GM18526 (cell line): Measurements from ENCODE around the gene PTPRE.

Experiments
- POLR2A ChIP-seq: IDR thresholded peaks from 3 replicates; pipeline ENCODE4 v1.6.1; 2011; ENCODE audit not compliant: insufficient read length; ENCODE audit errors: extremely low read depth

The PTPRE gene

DNA sequence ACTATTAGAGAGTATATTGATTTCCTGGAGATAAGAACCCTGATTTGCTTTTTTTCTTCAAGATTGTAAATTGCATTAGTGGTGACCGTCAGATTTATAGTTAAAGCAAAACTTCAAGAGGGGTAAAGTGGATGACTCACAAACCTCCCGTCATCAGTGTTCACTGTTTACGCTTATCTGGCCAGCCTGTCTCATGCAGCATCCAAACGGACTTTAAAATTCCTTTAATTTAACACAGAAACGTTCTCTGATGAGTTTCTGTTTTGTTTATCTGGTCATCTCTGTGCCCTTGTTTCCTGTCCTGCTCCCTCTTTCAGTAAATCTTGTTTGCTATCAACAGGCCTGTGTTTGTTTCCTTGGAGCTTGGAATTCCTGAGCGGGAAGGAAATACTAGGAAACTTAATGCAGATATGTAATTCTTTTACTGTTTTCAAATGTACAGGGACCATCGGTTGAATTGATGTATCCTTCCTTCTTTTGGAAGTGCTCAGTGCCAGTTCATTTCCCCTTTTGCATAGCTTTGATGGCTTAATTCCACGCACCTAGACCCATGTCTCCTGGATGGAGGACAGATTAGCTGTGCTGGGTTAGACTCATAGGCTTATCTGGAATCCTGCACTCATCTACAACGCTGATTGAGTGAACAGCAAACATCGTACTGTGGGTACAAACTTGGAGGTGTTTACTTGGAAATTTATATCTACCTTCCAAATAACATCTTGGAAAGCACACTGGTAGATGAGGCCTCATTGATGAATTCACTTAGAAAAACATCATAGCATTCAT, 21.3 kb downstream of the PTPRE start:
- no peak for TF ChIP-seq POLR2A

DNA sequence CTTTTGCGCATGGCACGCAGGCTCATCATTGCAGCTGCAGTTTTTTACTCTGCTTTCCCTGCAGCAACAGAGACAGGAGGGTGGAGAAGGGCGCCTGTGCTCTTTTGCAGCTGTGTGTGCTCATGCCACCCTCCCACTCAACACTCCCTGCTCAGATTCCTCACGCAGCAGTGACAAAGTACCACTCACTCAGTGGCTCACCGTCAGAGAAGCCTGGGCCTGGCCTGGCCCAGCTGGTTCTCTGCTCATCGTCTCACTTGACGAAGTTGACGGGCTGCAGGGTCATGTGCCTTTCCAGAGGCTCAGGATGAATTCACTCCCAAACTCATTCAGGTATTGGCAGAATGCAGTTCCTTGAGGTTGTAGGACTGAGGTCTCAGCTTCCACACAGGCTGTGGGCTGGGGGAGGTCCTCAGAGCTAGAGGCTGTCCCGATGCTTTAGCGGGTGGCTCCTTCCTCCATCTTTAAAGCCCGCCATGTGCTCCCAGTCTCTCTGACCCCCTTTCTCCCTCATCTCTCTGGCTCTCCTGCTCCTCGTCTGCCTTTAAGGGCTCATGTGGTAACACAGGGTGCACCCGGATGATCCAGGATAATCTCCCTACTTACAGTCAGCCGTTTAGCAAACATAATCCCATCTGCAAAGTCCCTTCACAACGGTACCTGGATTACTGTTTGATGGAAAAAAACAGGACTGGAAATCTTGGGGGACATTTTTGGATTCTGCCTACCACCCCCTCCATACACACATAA, 25.8 kb downstream of the PTPRE start:
- no peak for TF ChIP-seq POLR2A

DNA sequence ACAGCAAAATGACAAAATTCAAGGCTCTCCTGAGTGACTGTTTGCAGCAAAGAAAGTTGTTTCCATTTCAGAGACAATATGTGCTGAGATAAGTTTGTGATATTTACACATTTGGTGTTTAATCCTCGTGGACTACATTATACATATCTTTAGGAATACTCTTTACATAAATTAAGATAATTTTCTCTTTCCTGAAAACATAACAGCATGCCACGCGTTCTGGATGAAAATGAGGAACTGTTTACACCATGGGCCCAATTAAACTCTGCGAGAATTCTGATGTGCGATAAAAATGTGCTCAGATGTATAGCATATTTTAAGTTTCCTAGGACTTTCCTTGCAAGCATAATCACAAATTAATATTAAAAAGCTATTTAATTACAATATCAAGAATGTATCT, 26.4 kb downstream of the PTPRE start:
- no peak for TF ChIP-seq POLR2A

DNA sequence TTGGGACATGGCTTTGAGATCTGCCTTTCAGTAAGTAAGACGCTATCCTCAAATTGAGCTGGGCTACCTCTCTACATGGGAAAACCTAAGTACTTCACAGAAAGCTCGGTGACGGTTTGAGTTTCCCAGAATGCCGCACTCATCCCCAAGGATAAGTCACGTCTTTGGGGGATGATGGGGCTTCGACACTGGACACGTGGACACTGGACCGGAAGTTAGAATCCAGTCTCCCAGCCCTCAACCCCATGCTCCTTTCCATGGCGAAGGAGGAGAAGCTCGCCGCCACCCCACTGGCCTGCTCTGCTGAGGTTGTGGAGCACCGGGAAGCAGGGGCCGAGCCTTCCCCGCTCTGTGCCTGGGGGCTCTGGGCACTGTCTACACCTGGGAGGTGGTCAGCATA, 27.5 kb downstream of the PTPRE start:
- TF ChIP-seq POLR2A, result no peak

DNA sequence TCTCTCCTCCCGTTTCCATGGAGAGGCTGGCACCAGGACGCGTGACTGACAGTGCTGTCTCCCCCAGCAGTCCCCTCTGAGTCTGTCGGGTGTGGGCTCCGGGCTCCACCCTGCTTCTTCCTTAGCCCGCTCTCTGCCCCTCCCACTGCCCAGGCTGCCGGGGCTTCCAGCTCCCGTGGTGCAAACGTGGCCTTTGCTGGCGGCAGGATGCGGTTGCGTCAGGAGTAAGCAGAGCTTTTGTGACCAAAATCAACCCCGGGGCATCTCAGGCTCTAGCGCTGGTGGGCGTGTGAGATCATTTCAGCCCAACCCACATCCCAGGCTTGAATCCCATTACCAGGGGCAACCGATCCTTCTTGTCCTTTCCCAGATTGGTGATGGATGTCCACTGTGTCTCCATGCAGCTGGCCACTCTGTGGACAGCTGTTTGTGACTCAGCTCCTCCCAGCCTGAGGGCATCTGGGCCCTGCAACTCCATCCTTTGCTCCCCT, 28.2 kb downstream of the PTPRE start:
- TF ChIP-seq POLR2A, result no peak

DNA sequence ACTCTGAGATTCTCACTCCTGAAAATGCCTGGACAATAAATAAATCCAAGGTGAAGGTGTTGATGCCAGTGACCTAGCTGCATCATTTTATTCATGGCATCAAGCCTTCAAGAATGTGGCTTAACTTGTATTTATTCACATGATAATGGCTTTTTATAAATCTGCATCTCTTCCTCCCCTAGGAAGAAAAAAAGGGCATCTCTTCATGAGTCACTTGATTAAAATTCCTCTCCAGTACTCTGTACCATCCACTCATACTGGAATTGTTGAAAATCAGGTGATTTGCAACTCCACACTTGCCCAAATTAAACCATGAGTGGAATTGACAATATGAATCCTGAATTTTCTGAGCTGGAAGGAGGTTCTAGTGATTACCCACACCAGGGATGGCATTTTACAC, 30.2 kb downstream of the PTPRE start:
- TF ChIP-seq POLR2A, result no peak

DNA sequence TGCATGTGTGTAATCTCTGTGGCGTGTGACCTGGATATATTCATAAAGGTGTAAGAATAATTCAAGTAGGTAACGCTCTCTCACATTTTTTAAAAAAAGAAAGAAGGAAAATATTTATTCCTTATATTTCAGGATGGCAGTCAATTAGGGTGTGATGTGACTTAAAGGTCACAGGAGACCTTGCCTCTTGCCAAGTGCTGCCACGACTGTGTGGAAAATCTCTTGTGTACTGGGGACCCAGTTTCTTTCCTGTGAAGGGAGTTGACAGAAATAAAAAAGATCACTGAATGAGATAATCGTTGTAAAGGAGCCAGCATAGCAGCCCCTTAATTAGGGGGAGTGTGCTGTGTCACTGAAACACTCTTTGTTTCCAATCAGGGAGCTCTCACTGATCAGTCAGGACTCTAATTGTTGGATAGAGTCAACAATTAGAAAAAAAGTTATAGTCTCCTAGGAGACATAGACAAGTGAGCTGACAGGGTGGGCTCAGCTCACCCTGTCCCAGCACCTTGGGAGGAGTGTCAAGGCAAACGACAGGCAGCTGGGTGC, 31.1 kb downstream of the PTPRE start:
- no peak for TF ChIP-seq POLR2A

DNA sequence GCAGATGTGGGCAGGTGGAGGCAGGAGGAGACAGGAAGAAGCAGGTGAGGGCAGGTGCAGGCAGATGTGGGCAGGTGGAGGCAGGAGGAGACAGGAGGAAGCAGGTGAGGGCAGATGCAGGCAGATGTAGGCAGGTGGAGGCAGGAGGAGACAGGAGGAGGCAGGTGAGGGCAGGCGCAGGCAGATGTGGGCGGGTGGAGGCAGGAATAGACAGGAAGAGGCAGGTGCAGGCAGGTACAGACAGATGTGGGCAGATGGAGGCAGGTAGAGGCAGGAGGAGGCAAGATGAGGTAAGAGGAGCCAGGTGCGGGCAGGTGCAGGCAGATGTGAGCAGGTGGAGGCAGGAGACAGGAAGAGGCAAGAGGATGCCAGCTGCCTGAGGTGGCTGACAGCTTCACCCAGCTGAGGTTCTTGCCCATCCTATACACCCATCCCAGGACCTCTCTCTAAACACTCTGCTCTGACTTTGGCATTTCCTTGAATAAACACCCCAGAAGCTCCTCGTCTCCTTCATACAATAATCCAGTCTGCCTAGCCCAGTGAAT, 33.0 kb downstream of the PTPRE start:
- TF ChIP-seq POLR2A, result no peak

DNA sequence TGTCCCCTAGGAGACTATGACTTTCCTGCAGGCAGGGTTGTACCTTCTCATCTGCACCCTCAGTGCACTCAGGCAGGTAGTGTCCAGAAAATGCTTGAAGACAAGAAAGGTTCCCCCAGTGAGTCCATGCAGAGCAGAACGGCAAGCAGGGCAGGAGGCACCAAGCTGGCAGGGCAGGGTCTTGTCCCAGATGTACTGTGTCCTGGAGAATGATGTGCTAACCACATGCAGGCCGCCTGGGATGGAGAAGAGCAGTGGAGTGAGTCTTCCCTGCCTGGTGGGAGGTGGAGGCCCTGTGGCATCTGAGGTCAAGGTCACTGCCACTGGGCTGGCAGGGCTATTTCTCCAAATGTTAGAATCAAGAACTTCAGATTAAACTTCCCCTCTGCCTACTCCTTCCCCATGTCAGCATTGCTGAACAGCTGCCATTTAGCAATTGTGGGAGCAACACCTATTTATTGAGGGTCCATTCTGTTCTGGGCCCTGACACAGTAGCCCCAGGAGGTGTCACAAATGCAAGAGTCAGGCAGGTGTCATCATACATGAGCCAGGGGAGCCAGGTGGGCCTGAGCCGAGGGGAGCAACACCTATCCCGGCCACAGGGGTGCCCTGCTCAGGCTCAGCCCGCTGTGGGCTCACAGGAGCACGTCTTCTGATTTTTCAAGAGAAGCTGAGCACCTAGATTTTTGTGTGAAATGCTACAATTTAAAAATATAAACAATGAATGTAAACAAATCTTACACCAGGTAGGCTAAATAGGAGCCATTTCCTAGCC, 34.1 kb downstream of the PTPRE start:
- TF ChIP-seq POLR2A, result no peak

DNA sequence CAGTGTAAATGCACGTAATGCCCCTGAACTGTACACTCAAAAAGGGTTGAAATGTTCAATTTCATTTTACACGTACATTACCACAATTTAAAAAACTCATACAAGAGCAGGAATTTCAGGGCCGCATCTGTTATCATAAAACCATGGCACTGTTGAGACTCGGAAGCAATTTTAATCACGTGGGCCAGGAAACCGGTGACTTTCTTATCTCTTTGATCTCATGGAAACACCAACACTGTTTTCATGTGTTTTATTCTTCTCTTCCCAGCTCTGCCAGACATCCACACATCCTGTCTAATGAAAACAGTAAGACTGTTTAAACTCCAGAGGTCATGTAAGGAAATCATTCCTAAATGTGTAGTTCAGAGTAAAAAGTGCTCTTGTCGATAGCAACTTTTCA, 35.9 kb downstream of the PTPRE start:
- no peak for TF ChIP-seq POLR2A

DNA sequence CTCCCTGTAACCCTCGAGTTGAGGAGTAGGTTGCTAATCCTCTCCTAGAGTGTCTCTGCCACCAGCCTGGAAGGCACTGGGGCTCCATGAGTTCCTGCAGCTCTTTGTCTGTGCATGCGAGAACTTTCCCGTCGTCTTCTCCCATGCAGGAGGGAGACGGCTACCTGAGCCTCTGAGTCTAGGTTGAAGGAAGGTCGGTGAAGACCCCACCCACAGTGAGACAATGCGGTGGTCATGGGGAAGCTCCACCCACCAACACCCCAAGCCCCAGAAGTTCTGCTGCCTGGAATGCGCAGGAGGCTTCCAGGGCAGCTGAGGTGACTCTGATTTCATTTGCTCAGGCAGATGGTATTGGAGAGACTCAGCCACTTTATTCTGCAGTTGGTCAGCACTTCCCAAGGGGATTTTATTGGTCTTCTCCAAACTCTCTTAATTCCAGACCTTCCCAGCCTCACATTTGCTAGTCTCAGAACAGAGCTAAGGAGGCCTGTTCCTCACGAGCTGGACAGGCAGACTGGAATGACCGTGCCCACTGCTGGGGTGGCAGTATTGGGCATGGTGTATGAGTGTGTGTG, 36.5 kb downstream of the PTPRE start:
- no peak for TF ChIP-seq POLR2A

DNA sequence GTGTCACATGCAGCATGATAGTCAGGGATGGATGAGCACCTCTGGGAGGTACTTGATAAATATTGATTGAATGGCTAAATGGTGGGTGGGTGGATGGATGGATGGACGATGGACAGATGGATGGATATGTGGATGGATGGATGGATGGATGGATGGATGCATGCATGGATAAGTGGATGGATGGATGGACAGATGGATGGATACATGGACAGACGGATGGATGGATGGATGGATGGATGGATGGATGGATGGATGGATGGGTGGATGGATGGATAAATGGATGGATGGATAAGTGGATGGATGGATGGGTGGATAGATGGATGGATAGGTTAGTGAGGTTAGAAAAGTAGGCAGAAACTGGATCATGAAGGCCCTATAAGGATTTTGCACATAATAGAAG, 37.4 kb downstream of the PTPRE start:
- no peak for TF ChIP-seq POLR2A

DNA sequence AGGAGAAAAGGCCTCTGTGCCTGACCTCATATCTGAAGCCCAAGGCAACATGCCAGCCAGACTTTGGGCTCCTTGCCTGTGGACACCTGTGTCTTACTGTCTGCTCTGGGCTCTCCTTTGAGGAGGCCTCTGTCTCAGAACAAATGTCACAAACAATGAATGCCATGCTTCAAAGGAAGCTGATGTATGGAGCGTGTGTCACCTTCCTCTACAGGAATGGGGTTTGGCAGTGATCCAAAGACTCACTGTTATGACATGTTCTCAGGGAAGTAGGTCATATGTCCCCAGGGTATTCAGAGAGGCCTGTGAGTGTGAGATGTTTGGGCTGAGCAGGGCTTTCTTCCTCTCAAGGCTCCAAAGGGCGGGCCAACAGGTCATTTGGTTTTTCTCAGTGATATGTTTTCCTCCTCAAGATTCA, 38.4 kb downstream of the PTPRE start:
- TF ChIP-seq POLR2A, result no peak

DNA sequence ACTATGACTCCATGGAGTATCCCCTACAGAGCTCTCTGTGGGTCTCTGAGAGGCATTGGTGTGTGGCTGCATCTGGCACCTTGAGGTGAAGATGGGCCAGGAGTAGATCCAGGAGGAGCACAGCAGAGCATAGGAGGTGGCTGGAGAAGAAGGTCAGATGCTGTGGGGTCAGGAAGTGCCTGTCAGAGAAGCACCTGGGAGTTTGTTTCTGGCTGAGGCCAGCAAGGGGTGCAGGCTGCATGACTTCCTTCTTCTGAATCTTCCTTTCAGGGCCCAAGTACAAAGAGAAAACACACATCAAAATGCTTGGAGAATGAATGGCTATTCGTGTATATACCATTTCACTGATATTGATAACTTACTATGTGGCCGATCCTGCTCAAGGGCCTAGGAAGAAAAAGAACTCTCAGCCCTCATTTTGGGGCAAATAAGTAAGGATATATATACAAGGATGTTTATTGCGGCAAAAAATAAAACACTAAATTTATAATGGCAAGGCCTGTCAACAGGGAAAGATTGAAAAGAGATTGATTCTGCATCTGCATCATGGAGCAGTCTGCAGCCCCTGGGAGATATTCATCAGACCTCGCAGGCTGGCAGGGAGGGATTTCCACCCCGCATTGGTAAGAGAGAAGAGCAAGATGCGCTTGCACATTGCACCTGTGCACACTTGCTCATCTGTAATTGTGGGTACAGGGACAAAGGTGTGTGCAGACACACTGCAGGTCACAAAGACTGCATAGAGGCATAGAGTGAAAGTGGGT, 39.2 kb downstream of the PTPRE start:
- no peak for TF ChIP-seq POLR2A
